ENCODE results near the gene CEBPZOS. TPM values are rescaled to one million over a fixed set of nuclear protein-coding genes. Genes with fewer than 3 reads are reported as not detected.

Gene CEBPZOS
- total and polyA plus RNA-seq, 9 of the 15 experiments (the other 6 are each of a cell fraction or from before 2014, with no cell fraction given), result 21.7 to 64.8 (median 46.7) TPM

DNA sequence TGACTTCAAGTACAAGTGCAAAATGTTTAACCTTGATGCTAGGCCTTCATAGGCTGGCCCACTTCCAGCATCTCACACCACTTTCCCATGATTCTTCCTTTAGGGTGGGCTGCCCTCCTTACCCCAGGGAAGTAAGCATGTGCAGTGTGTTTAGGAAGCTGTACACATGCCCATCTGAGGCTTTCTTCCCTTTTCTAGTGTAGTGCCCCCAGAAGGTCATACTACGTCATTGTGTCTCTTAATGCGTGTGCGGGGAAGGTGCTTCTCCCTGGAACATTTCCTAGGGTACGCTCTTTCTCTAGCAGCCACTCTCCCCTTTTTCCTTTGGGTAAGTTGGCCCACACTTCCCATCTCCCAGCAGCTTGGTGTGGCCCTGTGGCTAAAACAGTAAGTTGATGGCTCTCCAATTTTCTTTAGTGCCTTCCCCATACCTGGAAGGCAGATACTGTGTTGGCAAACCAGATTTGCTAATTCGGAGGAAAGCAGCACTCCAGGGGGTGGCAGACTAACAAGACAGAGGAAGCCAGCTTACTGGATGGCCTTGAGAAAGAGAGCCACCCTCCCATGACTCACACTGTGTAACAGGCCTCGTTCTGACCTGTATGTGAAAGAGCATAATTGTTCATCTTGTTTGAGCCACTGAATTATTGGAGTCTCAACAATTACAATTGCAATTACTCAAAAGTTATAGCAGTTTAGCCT is 6.7 kb upstream of the CEBPZOS start (continued):
- TF ChIP-seq, protein P1, sequence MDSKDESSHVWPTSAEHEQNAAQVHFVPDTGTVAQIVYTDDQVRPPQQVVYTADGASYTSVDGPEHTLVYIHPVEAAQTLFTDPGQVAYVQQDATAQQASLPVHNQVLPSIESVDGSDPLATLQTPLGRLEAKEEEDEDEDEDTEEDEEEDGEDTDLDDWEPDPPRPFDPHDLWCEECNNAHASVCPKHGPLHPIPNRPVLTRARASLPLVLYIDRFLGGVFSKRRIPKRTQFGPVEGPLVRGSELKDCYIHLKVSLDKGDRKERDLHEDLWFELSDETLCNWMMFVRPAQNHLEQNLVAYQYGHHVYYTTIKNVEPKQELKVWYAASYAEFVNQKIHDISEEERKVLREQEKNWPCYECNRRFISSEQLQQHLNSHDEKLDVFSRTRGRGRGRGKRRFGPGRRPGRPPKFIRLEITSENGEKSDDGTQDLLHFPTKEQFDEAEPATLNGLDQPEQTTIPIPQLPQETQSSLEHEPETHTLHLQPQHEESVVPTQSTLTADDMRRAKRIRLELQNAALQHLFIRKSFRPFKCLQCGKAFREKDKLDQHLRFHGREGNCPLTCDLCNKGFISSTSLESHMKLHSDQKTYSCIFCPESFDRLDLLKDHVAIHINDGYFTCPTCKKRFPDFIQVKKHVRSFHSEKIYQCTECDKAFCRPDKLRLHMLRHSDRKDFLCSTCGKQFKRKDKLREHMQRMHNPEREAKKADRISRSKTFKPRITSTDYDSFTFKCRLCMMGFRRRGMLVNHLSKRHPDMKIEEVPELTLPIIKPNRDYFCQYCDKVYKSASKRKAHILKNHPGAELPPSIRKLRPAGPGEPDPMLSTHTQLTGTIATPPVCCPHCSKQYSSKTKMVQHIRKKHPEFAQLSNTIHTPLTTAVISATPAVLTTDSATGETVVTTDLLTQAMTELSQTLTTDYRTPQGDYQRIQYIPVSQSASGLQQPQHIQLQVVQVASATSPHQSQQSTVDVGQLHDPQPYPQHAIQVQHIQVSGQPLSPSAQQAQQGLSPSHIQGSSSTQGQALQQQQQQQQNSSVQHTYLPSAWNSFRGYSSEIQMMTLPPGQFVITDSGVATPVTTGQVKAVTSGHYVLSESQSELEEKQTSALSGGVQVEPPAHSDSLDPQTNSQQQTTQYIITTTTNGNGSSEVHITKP (IDR thresholded peaks at IDR 0.05; ENCODE audit: partially characterized antibody), result peak; percentile 45
- no peak for TF ChIP-seq ZEB2 (IDR thresholded peaks at IDR 0.05)
- TF ChIP-seq, protein P2, sequence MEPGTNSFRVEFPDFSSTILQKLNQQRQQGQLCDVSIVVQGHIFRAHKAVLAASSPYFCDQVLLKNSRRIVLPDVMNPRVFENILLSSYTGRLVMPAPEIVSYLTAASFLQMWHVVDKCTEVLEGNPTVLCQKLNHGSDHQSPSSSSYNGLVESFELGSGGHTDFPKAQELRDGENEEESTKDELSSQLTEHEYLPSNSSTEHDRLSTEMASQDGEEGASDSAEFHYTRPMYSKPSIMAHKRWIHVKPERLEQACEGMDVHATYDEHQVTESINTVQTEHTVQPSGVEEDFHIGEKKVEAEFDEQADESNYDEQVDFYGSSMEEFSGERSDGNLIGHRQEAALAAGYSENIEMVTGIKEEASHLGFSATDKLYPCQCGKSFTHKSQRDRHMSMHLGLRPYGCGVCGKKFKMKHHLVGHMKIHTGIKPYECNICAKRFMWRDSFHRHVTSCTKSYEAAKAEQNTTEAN (CRISPR knock-in tag; IDR thresholded peaks at IDR 0.05), result no peak
- TF ChIP-seq JUND (IDR thresholded peaks at IDR 0.05; ENCODE audit: borderline replicate concordance, low read depth, low read length), result peak; percentile 71
- TF ChIP-seq JUND (tag; IDR thresholded peaks at IDR 0.05; ENCODE audit: borderline replicate concordance, low read depth, low read length), result peak; percentile 50; the same call in 2 of the 3 replicates
- TF ChIP-seq NONO (IDR thresholded peaks at IDR 0.05; ENCODE audit: low read depth in 2 of 2, low read length in 1 of 2), result no peak
- TF ChIP-seq, protein P3, sequence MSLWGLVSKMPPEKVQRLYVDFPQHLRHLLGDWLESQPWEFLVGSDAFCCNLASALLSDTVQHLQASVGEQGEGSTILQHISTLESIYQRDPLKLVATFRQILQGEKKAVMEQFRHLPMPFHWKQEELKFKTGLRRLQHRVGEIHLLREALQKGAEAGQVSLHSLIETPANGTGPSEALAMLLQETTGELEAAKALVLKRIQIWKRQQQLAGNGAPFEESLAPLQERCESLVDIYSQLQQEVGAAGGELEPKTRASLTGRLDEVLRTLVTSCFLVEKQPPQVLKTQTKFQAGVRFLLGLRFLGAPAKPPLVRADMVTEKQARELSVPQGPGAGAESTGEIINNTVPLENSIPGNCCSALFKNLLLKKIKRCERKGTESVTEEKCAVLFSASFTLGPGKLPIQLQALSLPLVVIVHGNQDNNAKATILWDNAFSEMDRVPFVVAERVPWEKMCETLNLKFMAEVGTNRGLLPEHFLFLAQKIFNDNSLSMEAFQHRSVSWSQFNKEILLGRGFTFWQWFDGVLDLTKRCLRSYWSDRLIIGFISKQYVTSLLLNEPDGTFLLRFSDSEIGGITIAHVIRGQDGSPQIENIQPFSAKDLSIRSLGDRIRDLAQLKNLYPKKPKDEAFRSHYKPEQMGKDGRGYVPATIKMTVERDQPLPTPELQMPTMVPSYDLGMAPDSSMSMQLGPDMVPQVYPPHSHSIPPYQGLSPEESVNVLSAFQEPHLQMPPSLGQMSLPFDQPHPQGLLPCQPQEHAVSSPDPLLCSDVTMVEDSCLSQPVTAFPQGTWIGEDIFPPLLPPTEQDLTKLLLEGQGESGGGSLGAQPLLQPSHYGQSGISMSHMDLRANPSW (CRISPR knock-in tag; IDR thresholded peaks at IDR 0.05), result no peak
- TF ChIP-seq TGIF2 (CRISPR knock-in tag; IDR thresholded peaks at IDR 0.05), result no peak
- no peak for TF ChIP-seq MEF2D (tag; conservative IDR thresholded peaks at IDR 0.05; ENCODE audit: low read depth)
- TF ChIP-seq HMG20B (CRISPR knock-in tag; IDR thresholded peaks at IDR 0.05), result no peak
- no peak for TF ChIP-seq ZNF263 (CRISPR knock-in tag; IDR thresholded peaks at IDR 0.05; ENCODE audit: borderline replicate concordance)
